Measurements from ENCODE around the gene SPNS1. TPM values are rescaled to one million over a fixed set of nuclear protein-coding genes. Genes with fewer than 3 reads are reported as not detected.

Gene SPNS1
- total and polyA plus RNA-seq, 3 experiments from 2014 or later, result 33.2 to 40.9 (median 36.5) TPM

GRCh38 chr16:29029168-29029994, 54.8 kb downstream of the SPNS1 start:
- Histone ChIP-seq H3K36me3 (ENCODE audit: insufficient read depth, low read length) (no peaks in the 10 kb centered on the region), H3K4me1 (ENCODE audit: insufficient read depth, low read length) (peaks cover 30% of the 10 kb centered on the region), H3K27me3 (ENCODE audit: insufficient read depth, low read length, poor library complexity, severe bottlenecking) (no peaks in the 10 kb centered on the region), H3K27ac (ENCODE audit: low read depth, low read length) (no peak overlapping the region), H3K9me3 (ENCODE audit: low read length) (no peaks in the 10 kb centered on the region), H3K4me3 (ENCODE audit: low read length) (peak overlapping the region; percentile 19)
- H3K9me3 Mint-ChIP-seq, result no peaks in the 10 kb centered on the region
- H3K27me3 Mint-ChIP-seq, result peaks cover 0 to 2% of the 10 kb centered on the region in 2 donors
- ChIA-PET POLR2A (interaction anchor here (0.6 to 1.1 kb wide), 2 partner anchors 8 to 35 kb away, joined by 4 read pairs; no protein-coding TSS in a partner anchor), CTCF (interaction anchor here (0.8 to 1.5 kb wide), 4 partner anchors 9 to 56 kb away, joined by 3 to 5 read pairs (median 3); no protein-coding TSS in a partner anchor)
- peak overlapping the region in 7 of 8 donors; percentile 29 to 78 (median 61) for H3K27ac Mint-ChIP-seq
- H3K4me1 Mint-ChIP-seq, result peaks cover 18 to 40% (median 37%) of the 10 kb centered on the region in 3 donors
- DNase-seq, result peak; percentile 18 to 84 (median 33)
- H3K36me3 Mint-ChIP-seq, result no peaks in the 10 kb centered on the region
- H3K4me3 Mint-ChIP-seq, result peak overlapping the region in 4 of 7 donors; percentile 19 to 61 (median 27)

DNA sequence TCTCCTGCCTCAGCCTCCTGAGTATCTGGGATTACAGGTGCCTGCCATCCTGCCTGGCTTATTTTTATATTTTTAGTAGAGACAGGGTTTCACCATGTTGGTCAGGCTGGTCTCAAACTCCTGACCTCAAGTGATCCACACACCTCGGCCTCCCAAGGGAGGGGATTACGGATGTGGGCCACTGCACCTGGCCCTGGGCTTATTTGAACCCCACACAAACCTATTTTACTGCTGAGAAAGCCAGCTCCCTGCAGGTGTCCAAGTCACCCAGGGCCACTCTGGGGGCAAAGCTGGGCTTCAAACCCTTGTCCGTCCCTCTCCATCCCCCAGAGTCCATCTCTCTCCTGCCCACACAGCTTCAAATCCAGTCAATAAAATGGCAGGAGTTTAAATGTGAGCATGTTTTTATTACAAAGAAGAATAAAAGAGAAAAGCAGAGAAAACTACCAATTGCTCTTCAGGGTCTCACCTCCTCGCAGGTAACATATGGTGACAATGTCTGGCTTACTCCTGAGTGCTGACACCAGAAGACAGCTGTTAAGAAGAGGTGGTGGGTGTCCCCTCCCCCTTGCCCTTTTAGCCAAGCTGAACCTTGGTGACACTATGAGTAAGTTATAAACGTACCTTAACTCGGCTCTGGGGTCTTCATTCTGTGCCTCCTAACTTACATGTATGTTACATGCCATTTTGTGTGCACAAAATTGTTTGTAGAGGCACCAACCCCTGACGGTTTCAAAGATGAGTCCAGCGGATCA, 55.7 kb downstream of the SPNS1 start:
- no peak overlapping the region for H3K4me3 ChIP-seq (ENCODE audit: low read length)
- DNase-seq, result peak in 1 of 5 donors; percentile 14
- Mint-ChIP-seq H3K27ac (peak overlapping the region in 5 of 8 donors; percentile 4 to 77 (median 68)), H3K27me3 (no peaks in the 10 kb centered on the region), H3K9me3 (no peaks in the 10 kb centered on the region), H3K4me1 (peaks cover 13 to 31% (median 28%) of the 10 kb centered on the region in 3 donors), H3K36me3 (no peaks in the 10 kb centered on the region), H3K4me3 (no peak overlapping the region)
- CTCF ChIA-PET, result interaction anchor here (1.2 to 1.5 kb wide), 3 partner anchors 10 to 53 kb away, joined by 3 to 5 read pairs (median 3); no protein-coding TSS in a partner anchor
- no peaks in the 10 kb centered on the region for H3K27me3 ChIP-seq (ENCODE audit: insufficient read depth, low read length, poor library complexity, severe bottlenecking)
- no peaks in the 10 kb centered on the region for H3K36me3 ChIP-seq (ENCODE audit: insufficient read depth, low read length)
- POLR2A ChIA-PET, result interaction anchor here (0.6 to 1.1 kb wide), 2 partner anchors 9 to 43 kb away, joined by 4 read pairs; no protein-coding TSS in a partner anchor
- H3K9me3 ChIP-seq (ENCODE audit: low read length), result no peaks in the 10 kb centered on the region
- H3K4me1 ChIP-seq (ENCODE audit: insufficient read depth, low read length), result peaks cover 22% of the 10 kb centered on the region
- no peak overlapping the region for H3K27ac ChIP-seq (ENCODE audit: low read depth, low read length)

Other genes starting within 250 kb of the SPNS1 start
- 1 to 10 TPM; 1.2 to 2.8 TPM for gene NPIPB9, start 223.0 kb upstream of the SPNS1 start, total RNA-seq
- not detected for gene NPIPB9, start 223.0 kb upstream of the SPNS1 start, polyA plus RNA-seq
- 100 to 1,000 TPM; 266 to 267 TPM for gene ATXN2L, start 151.8 kb upstream of the SPNS1 start, total RNA-seq
- gene ATXN2L, start 151.8 kb upstream of the SPNS1 start, polyA plus RNA-seq, result 31.0 TPM
- 100 to 1,000 TPM; 320 to 347 TPM for gene TUFM, start 128.4 kb upstream of the SPNS1 start, total RNA-seq
- gene TUFM, start 128.4 kb upstream of the SPNS1 start, polyA plus RNA-seq, result 146 TPM
- gene SH2B1, start 110.9 kb upstream of the SPNS1 start, total RNA-seq, result 10 to 100 TPM; 39.6 to 44.7 TPM
- gene SH2B1, start 110.9 kb upstream of the SPNS1 start, polyA plus RNA-seq, result 3.5 TPM
- gene ATP2A1, start 96.3 kb upstream of the SPNS1 start, total RNA-seq, result 1 to 10 TPM; 1.9 to 2.1 TPM
- not detected for gene ATP2A1, start 96.3 kb upstream of the SPNS1 start, polyA plus RNA-seq
- gene RABEP2, start 49.5 kb upstream of the SPNS1 start, total RNA-seq, result 10 to 100 TPM; 20.8 to 21.7 TPM
- 6.6 TPM for gene RABEP2, start 49.5 kb upstream of the SPNS1 start, polyA plus RNA-seq
- not detected for gene CD19, start 42.8 kb upstream of the SPNS1 start, total RNA-seq
- gene CD19, start 42.8 kb upstream of the SPNS1 start, polyA plus RNA-seq, result not detected
- 10 to 100 TPM; 75.1 to 77.0 TPM for gene NFATC2IP, start 23.8 kb upstream of the SPNS1 start, total RNA-seq
- gene NFATC2IP, start 23.8 kb upstream of the SPNS1 start, polyA plus RNA-seq, result 35.0 TPM
- 100 to 1,000 TPM; 195 to 203 TPM for gene LAT, start 10.3 kb downstream of the SPNS1 start, total RNA-seq
- gene LAT, start 10.3 kb downstream of the SPNS1 start, polyA plus RNA-seq, result 331 TPM

All from CD8-positive, alpha-beta memory T cell (primary cell).